Endothelial cell of umbilical vein (primary cell): ENCODE results near the gene PAPOLA.

Experiments used
- POLR2A ChIP-seq: IDR thresholded peaks from 2 replicates; pipeline ENCODE4 v1.6.1; 2012; ENCODE audit warnings: low read depth, mild to moderate bottlenecking, control low read depth, low read length
- POLR2AphosphoS5 ChIP-seq: IDR thresholded peaks from 2 replicates; pipeline ENCODE4 v1.6.1; 2012; ENCODE audit warnings: low read depth, mild to moderate bottlenecking, control low read depth, low read length, moderate library complexity; ENCODE audit not compliant: insufficient read depth
- TF ChIP-seq, protein P1 (sequence below), 2 donors: IDR thresholded peaks; 1 replicate in 1 of 2; 2 replicates in 1 of 2; pipeline ENCODE4 v1.5.1; 2011; ENCODE audit warnings: low read length in 2 of 2, mild to moderate bottlenecking in 2 of 2, moderate library complexity in 2 of 2, control low read depth in 1 of 2, inconsistent platforms in 1 of 2, low read depth in 1 of 2; ENCODE audit not compliant: insufficient read depth in 1 of 2; ENCODE audit errors: extremely low read depth in 1 of 2

- no peak for TF ChIP-seq POLR2AphosphoS5
- TF ChIP-seq, protein P1, sequence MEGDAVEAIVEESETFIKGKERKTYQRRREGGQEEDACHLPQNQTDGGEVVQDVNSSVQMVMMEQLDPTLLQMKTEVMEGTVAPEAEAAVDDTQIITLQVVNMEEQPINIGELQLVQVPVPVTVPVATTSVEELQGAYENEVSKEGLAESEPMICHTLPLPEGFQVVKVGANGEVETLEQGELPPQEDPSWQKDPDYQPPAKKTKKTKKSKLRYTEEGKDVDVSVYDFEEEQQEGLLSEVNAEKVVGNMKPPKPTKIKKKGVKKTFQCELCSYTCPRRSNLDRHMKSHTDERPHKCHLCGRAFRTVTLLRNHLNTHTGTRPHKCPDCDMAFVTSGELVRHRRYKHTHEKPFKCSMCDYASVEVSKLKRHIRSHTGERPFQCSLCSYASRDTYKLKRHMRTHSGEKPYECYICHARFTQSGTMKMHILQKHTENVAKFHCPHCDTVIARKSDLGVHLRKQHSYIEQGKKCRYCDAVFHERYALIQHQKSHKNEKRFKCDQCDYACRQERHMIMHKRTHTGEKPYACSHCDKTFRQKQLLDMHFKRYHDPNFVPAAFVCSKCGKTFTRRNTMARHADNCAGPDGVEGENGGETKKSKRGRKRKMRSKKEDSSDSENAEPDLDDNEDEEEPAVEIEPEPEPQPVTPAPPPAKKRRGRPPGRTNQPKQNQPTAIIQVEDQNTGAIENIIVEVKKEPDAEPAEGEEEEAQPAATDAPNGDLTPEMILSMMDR (IDR thresholded peaks at IDR 0.05; ENCODE audit: extremely low read depth in 1 of 2, insufficient read depth in 1 of 2, low read depth in 1 of 2, low read length in 2 of 2) = no peak
- no peak for TF ChIP-seq POLR2A
Measured at GRCh38 chr14:96532632-96533031, 30.4 kb downstream of the PAPOLA start.
